Upper lobe of right lung (tissue), 1 donor: ENCODE results near the gene ATXN1L. TPM values are rescaled to one million over a fixed set of nuclear protein-coding genes. Genes with fewer than 3 reads are reported as not detected.

ENCODE experiments used
- ATAC-seq: fragments of 200-7000 bp; cut with Tn5 transposase; one replicate; pipeline ENCODE4 v1.9.1; 2020; ENCODE audit warnings: mild to moderate bottlenecking, moderate library complexity
- DNase-seq: peaks from one replicate; pipeline ENCODE4 v3.0.0-alpha.2; 2020
- H3K27ac ChIP-seq: fragments of 200-600 bp; one replicate; pipeline ENCODE4 v1.8.0; 2022
- H3K27me3 ChIP-seq: fragments of 200-600 bp; one replicate; pipeline ENCODE4 v1.8.0; 2022; ENCODE audit warnings: mild to moderate bottlenecking
- H3K36me3 ChIP-seq: fragments of 200-600 bp; one replicate; pipeline ENCODE4 v1.8.0; 2022
- H3K4me1 ChIP-seq: fragments of 200-600 bp; one replicate; pipeline ENCODE4 v1.8.0; 2022
- H3K4me3 ChIP-seq: fragments of 200-600 bp; one replicate; pipeline ENCODE4 v1.8.0; 2022; ENCODE audit warnings: mild to moderate bottlenecking
- H3K9me3 ChIP-seq: fragments of 200-600 bp; one replicate; pipeline ENCODE4 v1.8.0; 2022
- CTCF ChIP-seq: fragments of 200-600 bp; IDR thresholded peaks from one replicate; pipeline ENCODE4 v1.8.0; 2022; ENCODE audit warnings: antibody characterized with exemption
- intact Hi-C: fragments of 100-400 bp; cut with DNase I; formaldehyde crosslinking; loops from one replicate; pipeline ENCODE4 v1.11.0; 2022
- total RNA-seq: library from RNA; stranded (reverse); fragmentation: NEBNext Ultra II Directional; extraction: Animal tissue kit (Norgen Biotek cat#: 25700); gene quantifications from one replicate; pipeline ENCODE4 v1.2.1, GENCODE V29; 2021
- donor health status: DM: no; HTN: yes; CAD: no; lungs with severe emphysema.

Gene ATXN1L
- total RNA-seq, 1 donor from 2014 or later = 32.2 TPM

- no peak for TF ChIP-seq CTCF
Measured at GRCh38 chr16:71837150-71837549, 8.6 kb upstream of the ATXN1L start.

GRCh38 chr16:71840052-71840451 lies 5.7 kb upstream of the ATXN1L start:
- no peaks in the 10 kb centered on the region for H3K36me3 ChIP-seq
- intact Hi-C loops = no loop called here
- H3K4me1 ChIP-seq = no peaks in the 10 kb centered on the region
- no peak overlapping the region for H3K4me3 ChIP-seq
- ATAC-seq = no peak
- TF ChIP-seq CTCF = no peak
- no peaks in the 10 kb centered on the region for H3K9me3 ChIP-seq
- H3K27me3 ChIP-seq = no peaks in the 10 kb centered on the region
- no peak for DNase-seq
- no peak overlapping the region for H3K27ac ChIP-seq

More at GRCh38 chr16:71837150-71837549, 8.6 kb upstream of the ATXN1L start:
- intact Hi-C loops = no loop called here
- no peaks in the 10 kb centered on the region for H3K36me3 ChIP-seq
- H3K9me3 ChIP-seq = no peaks in the 10 kb centered on the region
- H3K27me3 ChIP-seq = no peaks in the 10 kb centered on the region
- no peak for ATAC-seq
- no peak overlapping the region for H3K4me3 ChIP-seq
- DNase-seq = no peak
- H3K27ac ChIP-seq = no peak overlapping the region
- no peaks in the 10 kb centered on the region for H3K4me1 ChIP-seq

- Histone ChIP-seq H3K36me3 (peaks cover 6% of the 10 kb centered on the region), H3K9me3 (no peaks in the 10 kb centered on the region), H3K4me3 (no peak overlapping the region), H3K27me3 (no peaks in the 10 kb centered on the region), H3K27ac (no peak overlapping the region), H3K4me1 (peaks cover 10% of the 10 kb centered on the region)
- intact Hi-C loops = no loop called here
- ATAC-seq (no peak), DNase-seq (no peak)
- no peak for TF ChIP-seq CTCF
Measured at GRCh38 chr16:71843572-71843971, 2.2 kb upstream of the ATXN1L start.

- intact Hi-C loops = no loop called here
- Histone ChIP-seq H3K4me3 (peak overlapping the region; percentile 100), H3K9me3 (no peaks in the 10 kb centered on the region), H3K27me3 (no peaks in the 10 kb centered on the region), H3K4me1 (peaks cover 10% of the 10 kb centered on the region), H3K27ac (peak overlapping the region; percentile 97), H3K36me3 (peaks cover 34% of the 10 kb centered on the region)
- ATAC-seq = no peak
- DNase-seq = no peak
- no peak for TF ChIP-seq CTCF
Measured at GRCh38 chr16:71846431-71846830, 655 bp downstream of the ATXN1L start.

- Histone ChIP-seq H3K4me1 (peaks cover 10% of the 10 kb centered on the region), H3K4me3 (peak overlapping the region; percentile 100), H3K27ac (peak overlapping the region; percentile 97), H3K36me3 (peaks cover 41% of the 10 kb centered on the region), H3K9me3 (no peaks in the 10 kb centered on the region), H3K27me3 (no peaks in the 10 kb centered on the region)
- DNase-seq (no peak), ATAC-seq (no peak)
- intact Hi-C loops = no loop called here
- TF ChIP-seq CTCF = no peak
Measured at GRCh38 chr16:71847096-71847495, 1.3 kb downstream of the ATXN1L start.

- intact Hi-C loops = no loop called here
- no peak overlapping the region for H3K4me3 ChIP-seq
- H3K4me1 ChIP-seq = peaks cover 10% of the 10 kb centered on the region
- peaks cover 49% of the 10 kb centered on the region for H3K36me3 ChIP-seq
- no peaks in the 10 kb centered on the region for H3K9me3 ChIP-seq
- no peak overlapping the region for H3K27ac ChIP-seq
- no peak for DNase-seq
- no peaks in the 10 kb centered on the region for H3K27me3 ChIP-seq
- ATAC-seq = no peak
- no peak for TF ChIP-seq CTCF
Measured at GRCh38 chr16:71848622-71849021, 2.8 kb downstream of the ATXN1L start.
